H1 (cell line): Measurements from ENCODE around the gene DHRS4L2. TPM values are rescaled to one million over a fixed set of nuclear protein-coding genes. Genes with fewer than 3 reads are reported as not detected.
"Not testable (repeated sequence)": the region's sequence is repeated elsewhere in the genome, so short reads cannot be mapped to it uniquely, and the experiment has no call there.

Experiments
- CTCF ChIA-PET: fragments of 300-600 bp; sonication (Branson Sonifier 250); formaldehyde crosslinking; loops from one replicate; lab custom pipeline; 2021; ENCODE audit not compliant: partially characterized antibody; lab: Charles Lee
- POLR2A ChIA-PET: fragments of 300-600 bp; sonication (Branson Sonifier 250); formaldehyde crosslinking; loops from one replicate; lab custom pipeline; 2021; ENCODE audit warnings: inconsistent platforms; ENCODE audit not compliant: partially characterized antibody; lab: Charles Lee
- DNase-seq, 2 experiments: peaks; one replicate each; pipeline versions ENCODE4 v3.0.0 to v3.0.0-alpha.2; 2010 to 2022; ENCODE audit warnings: low spot score in 2 of 2, low read depth in 1 of 2, mixed read lengths in 1 of 2
- FAIRE-seq: peaks from 2 replicates; lab custom pipeline; 2011; peaks lifted over from hg19 to GRCh38; lab: Jason Lieb, UNC
- H2AFZ ChIP-seq: 2 replicates; pipeline ENCODE4 v1.8.1; 2012; ENCODE audit warnings: low read length, inconsistent platforms
- H2AK5ac ChIP-seq: 2 replicates; pipeline ENCODE4 v1.6.1; 2013; ENCODE audit warnings: low read depth, low read length
- H2BK120ac ChIP-seq: replicated peaks from 2 replicates; pipeline ENCODE3; 2013; ENCODE audit warnings: low read depth, low read length, inconsistent platforms
- H2BK12ac ChIP-seq: 2 replicates; pipeline ENCODE4 v1.6.1; 2013; ENCODE audit warnings: low read depth, low read length
- H2BK15ac ChIP-seq: 2 replicates; pipeline ENCODE4 v1.6.1; 2013; ENCODE audit warnings: low read length
- H2BK20ac ChIP-seq: 2 replicates; pipeline ENCODE4 v1.6.1; 2013; ENCODE audit warnings: low read length
- H2BK5ac ChIP-seq: 2 replicates; pipeline ENCODE4 v1.6.1; 2013; ENCODE audit warnings: low read depth, low read length
- H3K14ac ChIP-seq: 2 replicates; pipeline ENCODE4 v1.6.1; 2013; ENCODE audit warnings: inconsistent platforms; ENCODE audit not compliant: insufficient read length
- H3K18ac ChIP-seq: 2 replicates; pipeline ENCODE4 v1.6.1; 2013; ENCODE audit warnings: low read length; ENCODE audit errors: extremely low read depth
- H3K23ac ChIP-seq: 2 replicates; pipeline ENCODE4 v1.6.1; 2013; ENCODE audit warnings: inconsistent platforms; ENCODE audit not compliant: insufficient read length
- H3K23me2 ChIP-seq: 2 replicates; pipeline ENCODE4 v1.6.1; 2013; ENCODE audit warnings: low read depth, low read length
- H3K27ac ChIP-seq: 2 replicates; pipeline ENCODE4 v1.6.1; 2011; ENCODE audit warnings: low read depth, low read length, inconsistent platforms
- H3K27me3 ChIP-seq, 4 experiments: replicated peaks in 1 of 4; 1 replicate in 1 of 4; 2 replicates in 3 of 4; pipeline versions ENCODE4 v1.6.1 to v1.8.1; 2011 to 2013; ENCODE audit warnings: low read length in 3 of 4, mild to moderate bottlenecking in 3 of 4, inconsistent platforms in 2 of 4, mixed read lengths in 2 of 4, moderate library complexity in 1 of 4; ENCODE audit not compliant: control insufficient read depth in 3 of 4, insufficient read depth in 3 of 4; ENCODE audit errors: extremely low read depth in 1 of 4
- H3K36me3 ChIP-seq, 4 experiments: 2 replicates each; pipeline versions ENCODE4 v1.6.1 to v1.8.1; 2011 to 2013; ENCODE audit warnings: mild to moderate bottlenecking in 4 of 4, low read length in 3 of 4, moderate library complexity in 2 of 4, control low read depth in 1 of 4, inconsistent platforms in 1 of 4; ENCODE audit not compliant: insufficient read depth in 4 of 4, control insufficient read depth in 2 of 4
- H3K4ac ChIP-seq: replicated peaks from 2 replicates; pipeline ENCODE3; 2013; ENCODE audit warnings: low read length, low read depth, mixed read lengths, inconsistent platforms; ENCODE audit not compliant: insufficient read length
- H3K4me1 ChIP-seq, 4 experiments: replicated peaks in 1 of 4; 1 replicate in 1 of 4; 2 replicates in 3 of 4; pipeline versions ENCODE4 v1.6.1 to v1.8.1; 2011 to 2013; ENCODE audit warnings: low read length in 3 of 4, inconsistent platforms in 2 of 4, mixed read lengths in 1 of 4; ENCODE audit not compliant: insufficient read depth in 4 of 4, control insufficient read depth in 3 of 4
- H3K4me2 ChIP-seq, 2 experiments: 2 replicates each; pipeline versions ENCODE4 v1.6.1 to v1.8.1; 2011 to 2013; ENCODE audit warnings: low read depth in 2 of 2, low read length in 2 of 2, control low read depth in 1 of 2, inconsistent platforms in 1 of 2, mild to moderate bottlenecking in 1 of 2; ENCODE audit not compliant: insufficient read depth in 1 of 2
- H3K4me3 ChIP-seq, 4 experiments: fragments of 200-600, 300-600 bp in 1 of 4; sonication (generic), shearing (Covaris generic), sonication (Bioruptor Twin) in 1 of 4; 2 replicates each; pipeline versions ENCODE4 v1.5.1 to v1.8.1; 2011 to 2016; ENCODE audit warnings: low read length in 4 of 4, low read depth in 3 of 4, control low read depth in 2 of 4, inconsistent platforms in 2 of 4, mild to moderate bottlenecking in 2 of 4, mixed read lengths in 1 of 4, moderate library complexity in 1 of 4; ENCODE audit not compliant: insufficient read depth in 2 of 4; ENCODE audit errors: extremely low read depth in 1 of 4
- H3K56ac ChIP-seq: replicated peaks from 2 replicates; pipeline ENCODE3; 2013; ENCODE audit warnings: low read depth, mild to moderate bottlenecking, mixed read lengths, low read length, inconsistent platforms; ENCODE audit not compliant: insufficient read length
- H3K79me1 ChIP-seq: 2 replicates; pipeline ENCODE4 v1.6.1; 2013; ENCODE audit warnings: low read depth, low read length, control low read depth
- H3K79me2 ChIP-seq, 2 experiments: 2 replicates each; pipeline versions ENCODE4 v1.6.1 to v1.8.1; 2012 to 2013; ENCODE audit warnings: low read length in 2 of 2, mild to moderate bottlenecking in 2 of 2, inconsistent platforms in 1 of 2; ENCODE audit not compliant: insufficient read depth in 2 of 2, control insufficient read depth in 1 of 2
- H3K9ac ChIP-seq, 4 experiments: replicated peaks in 1 of 4; 1 replicate in 1 of 4; 2 replicates in 3 of 4; pipeline versions ENCODE4 v1.6.1 to v1.8.1; 2011 to 2013; ENCODE audit warnings: low read depth in 3 of 4, low read length in 3 of 4, control low read depth in 2 of 4, mild to moderate bottlenecking in 2 of 4, moderate library complexity in 2 of 4, inconsistent platforms in 1 of 4; ENCODE audit errors: extremely low read depth in 1 of 4
- H3K9me3 ChIP-seq, 2 experiments: 2 replicates each; pipeline versions ENCODE4 v1.6.1 to v1.8.1; 2012 to 2013; ENCODE audit warnings: mild to moderate bottlenecking in 2 of 2, moderate library complexity in 2 of 2, control low read depth in 1 of 2, inconsistent platforms in 1 of 2, low read depth in 1 of 2, low read length in 1 of 2, mixed read lengths in 1 of 2; ENCODE audit not compliant: insufficient read depth in 2 of 2
- H4K20me1 ChIP-seq, 2 experiments: replicated peaks in 1 of 2; 2 replicates each; pipeline versions ENCODE3 to v1.8.1; 2011 to 2013; ENCODE audit warnings: inconsistent platforms in 2 of 2, low read length in 2 of 2, mild to moderate bottlenecking in 1 of 2; ENCODE audit not compliant: insufficient read depth in 2 of 2, control insufficient read depth in 1 of 2
- H4K5ac ChIP-seq: 2 replicates; pipeline ENCODE4 v1.6.1; 2013; ENCODE audit warnings: low read length, low read depth, mixed read lengths, inconsistent platforms; ENCODE audit not compliant: insufficient read length
- H4K8ac ChIP-seq: 2 replicates; pipeline ENCODE4 v1.8.0; 2013; ENCODE audit warnings: mild to moderate bottlenecking, moderate library complexity, low read length, inconsistent platforms; ENCODE audit not compliant: insufficient read depth; ENCODE audit errors: extremely low read depth
- H4K91ac ChIP-seq: replicated peaks from 2 replicates; pipeline ENCODE3; 2013; ENCODE audit warnings: low read length, mixed read lengths, inconsistent platforms; ENCODE audit not compliant: insufficient read length
- WGBS, 2 experiments: shearing (Covaris generic) in 1 of 2; methylation state at CpG; one replicate each; pipeline versions ENCODE4 v1.1.6 to v1.1.7; 2013 to 2015; ENCODE audit warnings: low lambda C conversion rate in 2 of 2, mixed read lengths in 2 of 2, inconsistent platforms in 1 of 2, low coverage in 1 of 2, missing lambda C conversion rate in 1 of 2; ENCODE audit not compliant: insufficient replicate concordance in 2 of 2, insufficient coverage in 1 of 2, insufficient read length in 1 of 2; ENCODE audit errors: extremely low coverage in 1 of 2, missing lambda C conversion rate in 1 of 2; 5-methylcytosine and 5-hydroxymethylcytosine counted together
- polyA plus RNA-seq, 7 experiments: library from polyadenylated mRNA; depleted of rRNA in 3 of 7; stranded (reverse) in 5 of 7; unstranded in 2 of 7; fragments of >200 nt in 5 of 7; fragments of 200-250 nt in 2 of 7; gene quantifications; 1 replicate in 5 of 7; 2 replicates in 1 of 7; 4 replicates in 1 of 7; pipeline versions ENCODE4 v1.2.1 to v1.2.3, GENCODE V29; 2011 to 2013; ENCODE audit warnings: missing spikeins in 2 of 7, mixed read lengths in 2 of 7
- total RNA-seq: library from RNA; stranded (reverse); fragmentation: NEBNext Ultra II Directional; extraction: Animal tissue kit (Norgen Biotek cat#: 25700); gene quantifications from 2 replicates; pipeline ENCODE4 v1.2.1, GENCODE V29; 2021

Gene DHRS4L2
- total and polyA plus RNA-seq, 2 of the 8 experiments (the other 6 are each of a cell fraction or from before 2014, with no cell fraction given), result 12.3 to 15.4 TPM

DNA sequence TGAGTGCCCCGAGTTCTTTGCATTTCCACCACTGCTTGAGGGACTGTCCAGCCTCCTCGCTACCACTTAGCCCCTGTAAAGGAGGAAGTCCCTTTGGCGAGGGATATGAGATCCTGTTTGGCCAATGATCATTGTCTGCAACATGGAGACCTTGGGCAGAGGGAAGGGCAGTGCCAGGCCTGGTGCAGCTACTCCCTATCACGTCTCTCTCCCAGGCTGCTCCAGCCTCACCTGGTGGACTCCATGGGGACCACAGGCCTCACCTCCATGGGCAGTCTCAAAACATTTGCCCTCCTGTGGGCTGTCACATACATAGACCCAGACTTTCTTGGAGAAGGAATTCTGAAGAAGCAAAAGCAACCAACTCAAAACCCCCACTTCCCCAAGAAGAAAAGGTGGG, 47.0 kb downstream of the DHRS4L2 start:
- H2BK5ac ChIP-seq, H2AK5ac ChIP-seq, H4K20me1 ChIP-seq, H3K56ac ChIP-seq, H2BK20ac ChIP-seq, H3K9ac ChIP-seq, H3K4ac ChIP-seq, DNase-seq, H4K8ac ChIP-seq, H3K36me3 ChIP-seq, H3K79me1 ChIP-seq, H3K23me2 ChIP-seq, H3K14ac ChIP-seq, H3K23ac ChIP-seq, H3K9me3 ChIP-seq, H3K27me3 ChIP-seq, H2BK15ac ChIP-seq, H4K5ac ChIP-seq, H2BK120ac ChIP-seq, FAIRE-seq, H3K4me1 ChIP-seq, H4K91ac ChIP-seq, H3K79me2 ChIP-seq, H3K27ac ChIP-seq, H2AFZ ChIP-seq, H3K18ac ChIP-seq: not testable (repeated sequence)
- peak overlapping the region; percentile 60; the same call in 1 of the 2 replicates for H2BK12ac ChIP-seq
- ChIA-PET POLR2A (interaction anchor here (1.6 to 2.7 kb wide), 2 partner anchors 46 to 59 kb away, joined by 3 to 9 read pairs; partner anchors contain the start of gene PCK2), CTCF (interaction anchor here (0.8 to 3.4 kb wide), 11 partner anchors 11 to 405 kb away, joined by 3 to 12 read pairs (median 4); partner anchors contain the start of gene IRF9)
- WGBS, 2 experiments, result 46% methylated on average over 3 of the region's 4 CpGs; no CpG with 5 or more reads in 1 of the 2 experiments
- H3K4me3 ChIP-seq, result peak overlapping the region in 3 of 4 experiments; percentile 45 to 72 (median 69); a peak in 6 of 8 replicates
- peak overlapping the region; percentile 50 to 83 for H3K4me2 ChIP-seq
